GM18505 (cell line): ENCODE measurements around the gene CNTN5.

Source experiments
- ATAC-seq: cut with Tn5 transposase; IDR thresholded peaks from one replicate; pipeline ENCODE4 v1.9.1; 2021; ENCODE audit not compliant: unreplicated experiment
- POLR2A ChIP-seq: IDR thresholded peaks from 4 replicates; pipeline ENCODE4 v1.6.1; 2011; ENCODE audit warnings: borderline replicate concordance; ENCODE audit not compliant: insufficient read depth, insufficient read length; ENCODE audit errors: extremely low read depth

Gene CNTN5

GRCh38 chr11:99489581-99489980 lies 468.8 kb downstream of the CNTN5 start:
- no peak for ATAC-seq
- TF ChIP-seq POLR2A = no peak

DNA sequence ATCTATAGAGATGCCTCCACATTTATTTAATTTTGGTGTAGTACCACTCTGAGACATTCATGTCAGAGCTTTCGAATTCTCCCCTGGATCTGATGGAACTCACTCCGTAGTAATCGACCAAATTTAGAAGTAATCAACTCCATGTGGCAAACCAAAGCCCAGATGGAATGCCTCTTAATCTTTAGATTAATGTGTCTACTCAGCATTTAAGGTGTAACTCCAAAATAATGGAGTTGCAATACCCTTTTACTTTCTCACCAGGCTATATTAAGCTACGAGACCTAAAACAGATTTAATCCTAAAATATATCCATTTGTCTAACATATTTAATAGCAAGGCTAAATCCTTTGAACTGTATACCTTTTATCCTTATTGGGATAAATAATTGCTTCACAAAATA lies 473.3 kb downstream of the CNTN5 start:
- ATAC-seq = no peak
- TF ChIP-seq POLR2A = no peak

DNA sequence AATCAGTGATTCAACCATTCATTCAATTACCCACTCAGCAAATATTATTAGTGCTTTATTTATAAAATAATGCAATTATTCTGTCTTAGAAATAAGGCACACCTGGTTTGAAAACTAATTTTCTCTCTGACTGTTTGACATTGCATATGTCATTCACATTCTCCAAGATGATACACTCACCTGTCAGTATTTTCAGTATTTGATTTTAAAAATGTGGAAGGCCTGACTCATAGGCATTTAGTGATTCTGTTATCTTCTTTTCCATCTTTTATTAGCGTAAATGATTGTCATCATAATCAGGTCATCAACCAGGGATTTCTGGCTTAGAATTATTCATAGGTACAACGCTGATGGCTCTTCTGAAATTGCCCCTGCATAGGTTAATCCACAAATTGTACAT lies 480.9 kb downstream of the CNTN5 start:
- no peak for ATAC-seq
- TF ChIP-seq POLR2A = no peak

DNA sequence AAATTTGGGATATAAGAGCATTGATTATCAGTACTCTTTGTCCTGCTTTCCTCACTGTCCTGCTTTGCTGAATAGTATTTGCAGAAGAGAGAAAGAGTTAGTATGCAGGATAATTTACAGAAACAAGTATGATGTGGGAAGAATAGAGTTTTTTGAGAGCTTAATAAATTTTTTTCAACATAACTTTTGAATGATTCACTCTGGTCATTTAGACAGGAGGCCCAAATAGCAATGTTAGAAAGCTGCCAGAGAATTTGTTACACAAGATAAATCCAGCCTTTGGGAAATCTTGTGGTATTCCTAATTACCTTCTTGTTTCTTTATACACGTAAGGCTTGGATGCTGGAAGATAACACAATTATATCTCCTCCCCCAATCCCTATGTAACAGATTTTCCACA lies 484.6 kb downstream of the CNTN5 start:
- ATAC-seq = no peak
- TF ChIP-seq POLR2A = no peak

DNA sequence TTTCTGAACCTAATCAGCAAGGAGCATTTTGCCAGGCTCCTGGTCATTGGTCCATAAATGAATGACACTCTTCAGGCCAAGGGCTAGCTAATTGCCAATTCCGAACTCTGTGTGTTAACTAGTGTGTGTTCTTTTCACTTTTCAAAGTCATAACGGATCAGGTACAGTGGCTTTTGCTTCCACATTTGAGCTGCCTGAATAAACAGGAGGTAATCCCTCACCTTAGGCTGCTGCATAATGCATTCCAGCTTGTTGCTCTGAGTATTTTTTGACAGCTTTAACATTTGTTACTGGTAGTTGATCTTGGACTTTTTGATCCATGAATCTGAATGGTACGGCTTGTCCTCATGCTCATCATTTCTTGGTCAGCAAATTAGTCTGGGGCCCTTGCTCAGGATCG lies 485.1 kb downstream of the CNTN5 start:
- no peak for ATAC-seq
- TF ChIP-seq POLR2A = no peak

- no peak for ATAC-seq
- TF ChIP-seq POLR2A = no peak
These were observed 489.1 kb downstream of the CNTN5 start for GRCh38 chr11:99509863-99510262.

GRCh38 chr11:99513368-99513767 lies 492.6 kb downstream of the CNTN5 start:
- no peak for TF ChIP-seq POLR2A
- ATAC-seq = no peak

- ATAC-seq = no peak
These were observed 498.3 kb downstream of the CNTN5 start for GRCh38 chr11:99519095-99519494.

GRCh38 chr11:99522467-99523173 lies 501.9 kb downstream of the CNTN5 start:
- no peak for TF ChIP-seq POLR2A
- no peak for ATAC-seq

More at GRCh38 chr11:99519095-99519494, 498.3 kb downstream of the CNTN5 start:
- TF ChIP-seq POLR2A = no peak

DNA sequence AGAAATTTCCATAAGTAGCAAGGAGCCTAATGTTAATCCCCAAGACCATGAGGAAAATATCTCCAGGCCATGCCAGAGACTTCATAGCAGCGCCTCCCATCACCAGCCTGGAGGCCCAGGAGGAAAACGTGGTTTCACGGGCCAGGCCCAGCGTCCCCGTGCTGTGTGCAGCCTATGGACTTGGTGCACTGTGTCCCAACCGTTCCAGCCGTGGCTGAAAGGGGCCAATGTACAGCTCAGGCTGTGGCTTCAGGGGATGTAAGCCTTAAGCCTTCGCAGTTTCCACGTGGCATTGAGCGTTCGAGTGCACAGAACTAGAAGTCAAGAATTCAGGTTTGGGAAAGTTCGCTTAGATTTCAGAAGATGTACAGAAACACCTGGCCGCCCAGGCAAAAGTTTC lies 510.7 kb downstream of the CNTN5 start:
- ATAC-seq = no peak
- TF ChIP-seq POLR2A = no peak

GRCh38 chr11:99534812-99535211 lies 514.1 kb downstream of the CNTN5 start:
- ATAC-seq = peak; percentile 70
- no peak for TF ChIP-seq POLR2A

- TF ChIP-seq POLR2A = no peak
- no peak for ATAC-seq
These were observed 514.7 kb downstream of the CNTN5 start for GRCh38 chr11:99535406-99535805.

DNA sequence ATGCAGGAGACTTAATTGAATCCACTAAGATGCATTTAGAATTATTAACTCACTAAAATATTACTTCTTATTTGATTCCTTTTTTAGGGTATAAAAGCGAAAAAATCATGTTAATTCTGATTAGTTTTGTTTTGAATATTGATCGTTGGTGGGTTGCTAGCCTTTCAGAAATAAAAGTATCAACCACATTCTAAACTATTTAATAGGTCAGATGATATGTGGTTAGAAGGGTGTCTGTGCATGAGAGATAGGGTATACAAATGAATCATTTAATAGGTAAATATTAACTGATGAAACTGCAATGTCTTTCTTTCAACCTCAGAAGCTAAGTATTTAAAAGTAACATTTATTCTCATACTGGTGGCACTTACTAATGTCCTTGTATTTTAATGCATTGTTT lies 515.1 kb downstream of the CNTN5 start:
- TF ChIP-seq POLR2A = no peak
- ATAC-seq = no peak

- TF ChIP-seq POLR2A = no peak
- no peak for ATAC-seq
These were observed 516.9 kb downstream of the CNTN5 start for GRCh38 chr11:99537681-99538080.

DNA sequence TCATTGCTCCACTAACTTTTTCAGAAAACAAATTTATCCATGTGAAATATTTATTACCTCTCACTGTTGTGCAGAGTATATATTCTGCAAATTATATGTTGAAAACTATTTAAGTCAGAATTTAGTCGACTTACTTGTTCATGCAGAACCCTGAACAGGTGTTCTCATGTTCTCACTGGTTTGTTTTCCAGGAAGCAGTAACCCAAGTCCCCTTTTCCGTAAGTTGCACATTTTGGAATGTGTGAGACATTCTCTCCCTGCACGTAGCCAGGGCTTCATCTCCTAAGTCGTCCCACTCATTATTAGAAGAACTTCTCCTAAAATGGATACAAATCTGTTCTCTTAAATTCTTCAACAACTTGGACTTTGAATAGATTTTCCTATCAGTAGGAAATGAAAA lies 524.9 kb downstream of the CNTN5 start:
- no peak for ATAC-seq
- TF ChIP-seq POLR2A = no peak

GRCh38 chr11:99548264-99548663 lies 527.5 kb downstream of the CNTN5 start:
- no peak for ATAC-seq
- no peak for TF ChIP-seq POLR2A
